Activated T-cell treated with anti-CD3 and anti-CD28 coated beads for 4 hours (primary cell): Measurements from ENCODE around the gene IGSF21.

ENCODE experiments used
- DNase-seq: peaks from one replicate; pipeline ENCODE4 v3.0.0-alpha.2; 2020

The IGSF21 gene

DNA sequence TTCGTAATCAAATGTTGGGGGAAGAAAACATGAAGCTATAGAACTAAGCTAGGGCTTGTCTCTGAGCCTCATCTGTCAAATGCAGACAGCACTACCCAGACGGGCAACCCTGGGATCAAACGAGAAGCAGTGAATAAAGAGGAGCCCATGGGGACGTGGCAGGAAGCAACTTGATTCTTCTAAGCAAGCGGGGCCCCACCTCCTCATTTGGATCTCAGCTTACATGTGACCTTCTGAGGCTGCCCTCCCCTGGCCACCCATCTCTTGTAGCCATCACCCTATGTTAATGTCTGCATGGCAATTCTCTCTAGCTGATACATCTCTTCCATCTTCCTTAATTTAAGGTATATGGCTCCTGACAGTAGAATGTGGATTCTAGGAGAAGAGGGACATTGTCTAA lies 171.3 kb downstream of the IGSF21 start:
- no peak for DNase-seq

DNA sequence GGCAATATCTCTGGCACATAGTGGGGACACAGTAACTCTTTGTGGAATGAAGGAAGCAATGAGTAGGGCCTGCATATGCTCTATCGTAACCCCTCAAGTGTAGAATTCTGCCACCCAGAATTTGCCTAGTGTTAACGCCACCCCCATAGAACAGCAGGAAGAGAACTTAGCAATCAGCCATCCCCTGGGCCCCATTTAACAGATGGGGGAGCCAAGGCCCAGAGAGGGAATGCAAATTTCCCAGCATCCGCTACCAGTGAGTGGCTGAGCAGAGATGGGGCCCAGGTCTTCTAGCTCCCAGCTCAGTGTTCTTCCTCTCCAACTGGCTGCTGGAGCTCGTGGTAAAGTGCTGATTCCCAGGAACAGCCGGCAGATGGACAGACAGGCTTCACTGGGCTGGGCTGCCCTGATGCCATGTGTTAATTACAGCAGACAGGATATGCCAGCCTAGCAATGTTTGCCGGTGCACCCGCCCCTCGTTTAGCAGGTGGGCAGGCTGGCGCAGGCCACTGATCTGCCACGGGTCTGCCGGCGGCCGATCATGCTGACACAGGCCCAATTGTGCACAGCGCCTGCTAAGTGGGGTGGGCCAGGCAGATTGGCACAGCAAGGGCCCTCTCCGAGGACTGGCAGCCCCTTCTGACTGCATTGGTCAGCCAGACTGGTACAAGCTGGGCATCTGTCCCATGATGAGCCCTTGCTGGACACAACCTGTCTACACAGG lies 171.9 kb downstream of the IGSF21 start:
- DNase-seq = no peak

DNA sequence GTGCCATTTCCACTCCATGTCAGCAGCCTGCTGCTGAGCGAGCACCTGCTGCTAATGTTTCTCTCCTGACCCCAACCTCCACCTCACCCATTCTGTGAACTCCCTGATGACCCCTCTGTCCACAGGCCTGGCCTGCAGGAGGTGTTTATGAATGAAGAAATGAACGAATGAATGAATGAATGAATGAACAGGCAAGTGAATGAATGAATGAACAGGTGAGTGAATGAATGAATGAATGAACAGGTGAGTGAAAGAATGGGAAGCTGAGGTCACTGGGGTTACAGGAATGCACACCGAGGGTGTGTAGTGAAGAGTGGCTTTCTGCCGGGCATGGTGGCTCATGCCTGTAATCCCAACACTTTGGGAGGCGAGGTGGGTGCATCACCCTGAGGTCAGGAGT lies 173.4 kb downstream of the IGSF21 start:
- no peak for DNase-seq

DNA sequence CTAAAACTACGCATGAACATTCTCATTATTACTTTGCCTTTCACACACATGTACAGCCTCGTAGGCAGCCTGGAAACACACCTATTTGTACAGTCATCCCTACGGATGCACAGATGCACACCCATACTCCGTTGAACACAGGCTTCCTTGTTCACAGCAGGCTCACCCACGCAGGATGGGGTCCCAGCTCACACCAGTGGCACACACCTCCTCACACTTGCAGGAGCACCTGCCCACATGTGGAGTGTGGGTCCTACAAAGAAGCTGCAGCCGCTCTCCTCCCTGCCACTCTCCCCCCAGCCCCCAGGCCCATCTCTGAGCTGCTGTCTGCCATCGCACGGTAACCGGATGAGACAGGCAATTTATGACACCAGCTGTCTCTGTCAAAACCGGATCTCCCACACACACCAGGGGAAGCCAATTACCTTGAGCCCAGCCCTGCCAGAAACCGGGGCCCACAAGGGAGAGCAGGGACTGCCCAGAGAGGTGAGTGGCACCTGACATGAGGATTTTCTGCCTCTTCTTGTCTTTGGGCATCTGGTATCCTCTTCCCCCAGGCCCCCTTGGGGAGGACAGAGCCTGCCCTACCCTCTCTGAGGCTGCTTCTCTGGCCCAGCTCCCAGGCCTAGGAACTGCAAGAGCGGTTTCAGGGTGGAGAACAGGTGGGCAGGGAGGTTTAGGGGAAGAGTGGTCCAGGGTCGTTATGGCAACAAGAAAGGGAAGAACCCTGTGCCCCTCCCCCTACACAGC lies 175.4 kb downstream of the IGSF21 start:
- no peak for DNase-seq

DNA sequence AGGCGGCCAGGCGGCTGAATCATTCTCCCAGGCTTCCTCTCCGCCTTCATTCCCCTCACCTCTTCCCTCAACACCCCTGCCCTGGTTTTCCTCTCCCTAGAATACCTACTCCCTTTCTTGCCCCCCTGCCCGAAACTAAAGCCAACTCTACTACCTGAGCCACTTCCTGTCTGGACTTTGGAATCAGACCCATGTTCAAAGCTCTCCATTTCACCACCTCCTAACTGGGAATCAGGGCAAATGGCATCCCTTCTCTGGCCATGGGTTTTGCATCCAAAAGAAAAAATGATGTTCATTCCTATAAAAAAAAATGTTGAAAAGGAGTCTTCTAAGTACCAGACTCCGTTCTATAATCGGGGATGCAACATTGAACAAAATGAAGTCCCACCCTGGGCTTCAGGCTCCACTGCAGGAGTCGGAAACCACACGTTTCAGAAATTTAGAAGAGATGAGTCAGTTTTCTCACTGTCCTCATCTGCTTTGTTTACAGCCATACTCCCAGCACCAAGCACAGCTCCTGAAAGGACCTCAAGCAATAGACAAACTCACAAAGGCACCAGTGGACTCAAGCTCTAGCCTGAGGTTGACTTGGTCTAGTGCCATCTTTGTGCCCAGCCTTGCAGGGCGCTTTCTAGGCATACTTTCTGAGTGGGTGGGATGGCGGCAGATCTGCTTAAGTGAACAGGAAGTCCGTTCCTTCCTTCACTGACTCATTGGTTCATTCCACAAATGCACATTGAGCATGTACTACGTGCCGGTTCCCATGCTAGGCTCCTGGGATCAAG lies 176.2 kb downstream of the IGSF21 start:
- DNase-seq = no peak

DNA sequence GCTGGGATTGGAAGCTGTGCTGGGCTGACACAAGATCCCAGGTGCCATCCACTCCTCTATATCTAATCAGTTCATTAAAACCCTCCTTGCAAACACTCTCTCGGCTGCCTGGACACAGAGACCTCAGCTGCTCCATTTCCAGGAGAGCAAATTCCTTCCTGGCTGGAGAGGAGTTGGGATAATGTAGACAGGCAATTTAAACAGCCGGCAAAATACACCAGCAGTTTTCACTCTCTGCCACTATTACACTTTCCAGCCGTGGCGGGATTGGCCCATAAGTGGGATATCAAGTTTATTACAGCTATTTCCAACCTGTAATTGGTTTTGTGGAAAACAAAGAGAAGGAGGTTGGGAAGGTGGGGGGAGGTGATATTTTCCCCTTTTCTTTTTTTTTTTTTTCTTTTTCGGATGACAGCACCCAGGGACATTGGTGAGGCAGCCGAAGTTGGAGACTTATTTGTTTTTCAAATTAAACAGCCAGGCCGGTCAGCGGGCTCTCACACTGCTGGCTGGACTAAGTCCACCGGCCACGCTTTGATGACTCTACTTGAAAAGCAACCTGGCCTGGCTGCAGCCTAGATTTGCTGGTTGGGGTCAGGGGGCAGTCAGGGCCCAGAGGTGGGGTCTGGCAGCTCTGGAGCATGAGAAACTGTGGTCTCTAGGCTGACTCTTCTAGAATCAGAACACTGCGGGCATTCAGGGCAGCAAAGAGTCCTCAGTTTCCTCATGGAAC lies 177.4 kb downstream of the IGSF21 start:
- DNase-seq = no peak

DNA sequence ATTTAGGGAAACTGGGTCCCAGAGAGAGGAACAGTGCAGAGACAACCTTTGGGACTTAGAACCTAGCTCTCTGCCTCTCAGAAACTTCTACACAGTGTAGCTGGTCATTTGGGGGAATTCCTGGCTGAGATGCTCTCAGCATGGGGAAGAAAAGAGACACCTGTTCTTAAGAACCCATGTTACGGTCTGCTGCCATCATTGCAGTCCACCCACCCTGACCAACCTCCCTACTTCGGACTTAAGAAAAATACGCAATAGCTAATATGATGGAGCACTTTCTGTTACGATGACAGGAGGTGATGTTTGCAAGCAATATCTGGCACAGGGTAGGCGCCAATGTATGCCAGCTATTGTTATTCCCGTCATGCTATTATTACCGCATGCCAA lies 177.9 kb downstream of the IGSF21 start:
- no peak for DNase-seq

DNA sequence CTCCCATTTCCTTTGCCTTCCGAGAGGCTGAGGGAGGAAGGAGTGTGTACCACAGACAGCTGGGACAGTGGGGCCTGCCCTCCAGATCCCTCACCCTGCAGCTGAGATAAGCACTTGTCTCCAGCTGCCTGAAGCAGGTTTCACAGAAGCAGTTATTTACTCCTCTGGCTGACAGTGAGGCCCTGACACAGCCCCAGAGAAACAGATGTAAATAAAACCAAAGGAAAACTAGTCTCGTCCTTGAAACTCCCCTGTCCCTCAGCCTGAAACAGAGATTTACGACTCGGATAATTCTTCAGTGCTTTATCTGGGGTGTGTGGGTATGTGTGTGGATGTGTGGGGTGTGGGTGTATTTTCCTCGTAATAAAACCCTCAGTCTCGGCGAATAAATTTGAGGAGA lies 181.1 kb downstream of the IGSF21 start:
- DNase-seq = no peak

DNA sequence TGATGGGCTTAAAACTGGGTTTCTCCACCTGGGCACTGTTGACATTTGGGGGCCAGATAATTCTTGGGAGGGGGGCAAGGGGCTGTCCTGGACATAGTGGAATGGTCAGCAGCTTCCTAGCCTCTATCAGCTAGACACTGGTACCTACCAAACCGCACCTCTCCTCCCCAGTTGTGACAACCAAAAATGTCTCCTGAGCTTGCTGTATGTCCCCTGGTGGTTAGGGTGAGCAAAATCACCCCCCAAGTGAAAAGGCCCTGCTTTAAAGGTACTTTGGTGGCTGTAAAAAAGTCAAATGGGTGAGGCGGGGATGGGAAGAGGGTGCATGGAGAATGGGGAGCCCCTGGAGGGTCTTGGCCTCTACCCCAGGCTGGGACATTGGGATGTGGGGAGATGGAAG lies 182.0 kb downstream of the IGSF21 start:
- no peak for DNase-seq

DNA sequence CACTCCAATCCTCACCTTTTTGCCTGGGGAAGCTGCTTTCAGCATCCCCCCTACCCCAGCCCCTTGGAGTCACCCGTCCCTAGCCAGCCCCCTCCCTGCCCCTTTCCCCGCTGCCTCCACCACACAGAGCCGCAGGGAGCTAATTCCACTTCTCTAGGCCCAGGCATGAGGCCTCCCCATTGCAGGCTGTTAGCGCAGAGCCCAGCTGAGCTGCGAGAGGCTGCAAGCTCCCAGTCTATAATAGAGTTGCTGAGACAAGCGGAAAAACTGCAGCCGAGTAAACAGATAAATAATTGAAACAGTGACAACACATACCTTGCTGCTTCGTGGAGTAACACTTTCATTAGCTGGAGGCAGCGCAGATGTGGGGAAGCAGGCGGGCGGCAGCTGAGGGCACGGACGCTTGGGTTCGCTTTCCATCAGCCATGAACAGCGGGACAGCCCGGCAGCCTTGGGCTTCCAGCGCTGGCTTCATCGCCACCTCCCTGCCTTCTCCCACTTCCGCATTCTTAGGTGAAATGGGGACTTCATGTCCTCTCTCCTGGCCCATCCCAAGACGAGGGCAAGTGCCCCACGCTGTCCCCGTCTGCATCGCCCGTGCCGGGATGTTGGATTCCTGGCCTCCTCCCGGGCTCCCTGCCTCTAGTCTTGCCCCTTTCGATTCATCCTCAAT lies 183.3 kb downstream of the IGSF21 start:
- DNase-seq = no peak

DNA sequence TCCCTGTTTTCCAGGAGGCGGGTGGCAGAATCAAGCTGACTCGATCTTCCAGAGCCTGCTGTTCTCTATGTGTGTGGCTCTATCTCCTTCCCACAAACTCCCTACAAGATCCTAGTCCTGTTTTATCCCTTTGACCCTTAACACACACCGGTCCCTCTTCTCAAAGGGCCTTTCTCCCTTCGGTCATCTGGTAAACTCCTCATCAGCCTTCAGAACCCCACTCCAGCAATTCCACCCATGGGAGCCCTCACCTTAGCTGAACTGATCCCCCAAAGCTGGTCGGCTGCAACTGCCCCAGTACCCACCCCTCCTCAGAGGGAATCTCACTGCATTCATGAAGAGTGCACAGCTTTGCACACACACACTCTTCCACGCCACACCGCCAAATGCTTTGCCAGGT lies 184.9 kb downstream of the IGSF21 start:
- DNase-seq = no peak

DNA sequence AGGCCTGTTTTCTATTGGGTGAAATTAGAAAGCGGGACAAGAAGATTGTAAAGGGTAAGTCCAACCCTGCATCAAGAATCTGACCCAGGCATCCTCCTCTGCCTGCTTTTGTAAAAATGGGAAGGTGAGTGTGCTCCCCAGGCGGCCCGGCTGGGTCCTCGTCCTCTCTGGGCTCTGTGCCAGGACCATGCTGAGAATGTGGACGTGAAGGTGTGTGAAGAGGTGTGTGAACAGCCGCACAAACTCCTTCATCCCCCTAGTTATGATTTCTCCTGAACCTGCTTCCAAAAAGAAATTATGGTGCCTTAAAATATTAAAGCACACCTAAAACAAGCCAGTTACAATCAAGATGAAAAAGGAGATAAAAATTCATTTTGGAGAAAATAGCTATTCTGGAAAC lies 185.7 kb downstream of the IGSF21 start:
- DNase-seq = no peak

DNA sequence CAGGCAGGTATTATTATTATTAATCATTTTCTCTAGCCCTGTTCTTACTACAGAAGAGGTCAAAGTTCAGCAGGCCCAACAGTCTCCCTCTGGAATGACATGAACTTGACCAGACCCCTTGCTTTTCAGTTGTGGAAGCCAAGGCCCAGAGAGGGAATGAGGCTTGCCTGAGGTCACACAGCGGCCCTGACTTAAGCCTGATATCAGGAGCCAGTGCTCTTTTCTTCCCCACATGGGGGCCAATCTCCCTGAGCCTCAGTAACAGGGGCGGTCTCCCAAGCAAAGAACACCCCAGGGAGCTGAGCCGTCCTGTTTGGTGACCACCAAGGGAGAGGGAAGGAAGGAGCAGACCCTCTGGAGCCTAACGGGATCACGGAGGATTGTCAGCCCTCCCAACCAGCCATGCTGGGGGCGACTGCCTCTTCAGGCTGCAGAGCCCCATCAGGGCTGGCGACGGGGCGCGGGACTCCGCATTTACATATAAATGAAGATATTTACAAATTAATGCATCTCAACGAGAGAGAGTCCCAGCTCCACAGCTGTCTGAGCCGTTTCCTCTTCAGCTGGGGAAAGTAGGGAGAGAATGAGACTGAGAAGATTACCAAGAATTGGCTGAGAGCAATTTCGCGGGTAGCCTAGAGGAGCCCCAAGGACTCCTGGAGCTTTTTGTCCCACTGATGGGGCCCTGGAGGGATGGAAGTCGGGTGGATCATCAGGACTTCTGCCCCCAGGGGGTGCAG lies 187.0 kb downstream of the IGSF21 start:
- no peak for DNase-seq

DNA sequence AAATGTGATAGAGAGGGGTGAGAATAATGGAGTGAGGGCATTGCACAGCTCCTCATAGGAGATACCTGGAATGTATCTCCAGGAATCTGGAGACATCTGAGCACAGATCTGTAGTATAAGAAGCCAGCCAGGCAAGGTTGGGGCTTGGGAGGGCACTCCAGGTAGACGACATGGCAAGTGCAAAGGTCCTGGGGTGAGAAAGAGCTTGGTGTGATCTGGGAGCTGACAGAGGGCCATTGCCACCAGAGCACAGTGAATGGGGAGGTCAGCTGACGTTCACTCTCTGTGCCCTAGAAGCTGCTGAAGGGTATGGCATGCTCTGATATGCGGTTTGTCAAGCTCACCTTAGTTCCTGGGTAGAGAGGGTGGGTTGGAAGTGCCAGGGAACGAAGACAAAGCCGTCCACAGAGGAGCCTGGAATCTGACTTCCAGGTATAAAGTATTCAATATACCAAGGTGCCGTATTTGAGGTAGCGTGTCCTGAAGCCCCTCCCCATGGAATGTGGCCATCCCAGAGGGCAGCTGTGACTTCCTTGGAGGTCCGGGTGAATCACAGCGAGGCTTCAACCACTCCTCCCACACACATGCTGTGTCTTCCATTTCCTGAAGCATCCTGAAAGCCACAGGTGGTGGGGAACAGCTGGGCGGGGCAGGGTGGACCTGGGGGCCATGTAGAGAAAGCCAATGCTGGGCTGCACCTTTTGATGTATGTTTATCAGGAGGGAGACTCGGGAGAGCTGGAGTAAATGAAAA lies 190.5 kb downstream of the IGSF21 start:
- DNase-seq = no peak

DNA sequence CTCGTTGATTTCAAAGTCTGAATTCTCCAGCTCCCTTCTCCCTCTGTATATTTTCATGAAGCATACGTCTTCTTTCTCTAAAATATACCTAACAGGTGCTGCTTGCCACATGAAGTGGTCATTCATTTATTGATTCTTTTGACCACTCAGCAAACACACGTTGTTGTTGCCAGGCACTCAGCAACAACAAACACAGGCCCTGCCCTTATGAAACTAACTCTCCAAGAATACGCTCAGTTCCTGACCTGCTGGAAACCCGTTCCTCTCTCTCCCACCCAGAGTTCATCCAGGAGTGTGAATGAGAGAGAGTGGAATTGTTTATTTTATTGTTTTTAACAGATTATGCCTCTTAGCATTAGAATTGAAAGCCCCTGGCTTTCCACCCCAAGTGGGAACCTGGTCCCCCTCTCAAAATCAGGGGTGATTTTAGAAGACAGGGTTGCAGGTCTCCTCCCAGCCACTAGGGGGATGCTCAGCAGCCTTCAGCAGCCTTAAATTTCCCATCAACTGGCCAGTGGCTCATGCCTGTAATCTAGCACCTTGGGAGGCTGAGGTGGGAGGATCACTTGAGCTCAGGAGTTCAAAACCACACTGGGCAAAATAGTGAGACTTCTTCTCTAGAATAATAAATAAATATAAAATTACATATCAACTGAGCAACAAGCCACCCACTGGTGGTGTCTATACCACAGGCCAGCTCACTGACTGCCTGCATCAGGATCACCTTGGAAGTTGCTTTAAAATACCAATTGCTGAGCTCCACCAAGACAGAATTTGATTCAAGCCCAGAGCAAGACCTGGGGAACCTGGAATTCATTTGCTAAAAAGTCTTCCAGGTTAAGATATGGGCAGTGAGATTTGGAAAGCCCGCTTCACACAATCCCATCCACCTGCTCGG lies 192.1 kb downstream of the IGSF21 start:
- DNase-seq = no peak

DNA sequence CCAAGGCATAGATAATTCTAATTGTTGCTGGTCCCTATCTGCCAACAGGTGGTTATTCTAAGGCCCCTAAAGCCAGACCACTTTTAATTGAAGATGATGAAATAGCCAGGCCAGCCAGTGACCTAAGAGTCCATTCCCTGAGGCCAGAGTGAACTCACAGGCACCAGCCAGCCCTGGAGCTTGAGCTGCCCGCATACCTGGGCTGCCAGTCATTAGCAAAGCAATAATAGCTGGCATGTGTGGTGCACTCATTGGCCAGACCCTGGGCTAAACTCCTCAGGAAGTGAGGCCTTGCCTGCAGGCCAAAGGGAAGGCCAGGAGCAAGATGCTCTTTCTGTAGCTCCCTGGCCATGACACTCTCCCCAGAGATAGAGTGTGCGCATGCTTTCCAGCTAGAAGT lies 192.8 kb downstream of the IGSF21 start:
- no peak for DNase-seq

DNA sequence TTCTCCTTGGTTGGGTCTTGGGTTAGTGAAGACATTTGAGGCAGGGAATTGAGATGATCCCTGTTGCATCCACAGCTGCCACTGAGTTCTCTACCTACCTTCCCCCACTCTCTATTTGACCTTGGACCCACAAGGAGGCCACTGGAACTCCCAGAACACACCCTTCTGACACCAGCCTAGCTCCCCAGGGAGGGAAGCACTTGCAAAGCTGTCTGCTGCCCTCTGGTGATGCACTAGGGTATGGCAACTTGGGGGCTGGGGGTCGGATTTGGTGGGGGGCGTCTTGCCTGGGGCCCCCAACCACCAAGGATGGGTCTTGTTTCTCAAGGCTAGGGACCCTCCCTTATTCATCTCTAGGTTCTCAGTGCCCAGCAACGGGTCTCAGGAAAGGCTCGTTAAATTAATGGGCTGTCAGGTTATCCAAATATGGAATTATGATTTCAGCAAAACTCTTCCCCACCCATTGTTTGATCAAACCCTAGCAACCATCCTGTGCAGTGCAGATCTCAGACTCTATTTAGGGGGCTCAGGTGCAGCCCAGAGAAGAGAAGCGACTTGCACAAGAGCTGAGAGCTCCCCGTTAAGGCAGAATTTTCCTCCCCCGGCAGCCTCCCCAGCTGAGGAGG lies 195.3 kb downstream of the IGSF21 start:
- no peak for DNase-seq

DNA sequence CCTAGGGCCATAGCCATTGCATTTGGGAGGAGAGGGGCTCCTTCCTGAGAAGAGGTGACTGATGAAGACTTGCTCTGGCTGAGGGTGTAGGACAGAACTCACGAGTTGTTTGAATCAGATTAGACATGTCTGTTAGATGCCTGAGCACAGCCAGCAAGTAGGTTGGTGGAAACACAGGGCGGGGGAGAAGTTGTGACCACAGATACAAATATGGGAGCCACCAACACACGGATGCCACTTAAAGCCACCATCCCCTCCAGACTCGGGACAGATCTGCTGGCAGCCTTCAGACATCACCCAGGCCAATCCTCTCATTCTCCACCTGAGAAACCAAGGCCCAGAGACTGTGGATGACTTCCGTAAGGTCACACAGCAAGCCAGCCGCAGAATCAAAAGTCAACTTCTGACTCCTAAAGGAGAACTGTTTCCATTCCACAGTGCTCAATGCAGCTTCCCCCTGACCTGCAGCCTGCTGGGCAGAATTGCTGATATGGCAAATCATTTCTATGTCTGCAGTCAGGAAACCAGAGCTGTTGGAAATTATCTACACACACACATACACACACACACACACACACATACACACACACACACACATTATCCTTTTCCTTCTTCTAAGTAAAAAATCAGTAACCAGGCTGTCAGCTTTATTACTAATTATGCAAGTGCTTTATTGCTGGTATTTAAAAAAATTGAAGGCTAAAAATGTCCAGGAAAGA lies 196.7 kb downstream of the IGSF21 start:
- no peak for DNase-seq
